Measurements from ENCODE around the gene CST5. TPM values are rescaled to one million over a fixed set of nuclear protein-coding genes. Genes with fewer than 3 reads are reported as not detected.
A peak's percentile ranks its signal among the peaks of the same experiment; 100 is the strongest.

CST5 gene
- polyA plus RNA-seq (2013) = not detected

DNA sequence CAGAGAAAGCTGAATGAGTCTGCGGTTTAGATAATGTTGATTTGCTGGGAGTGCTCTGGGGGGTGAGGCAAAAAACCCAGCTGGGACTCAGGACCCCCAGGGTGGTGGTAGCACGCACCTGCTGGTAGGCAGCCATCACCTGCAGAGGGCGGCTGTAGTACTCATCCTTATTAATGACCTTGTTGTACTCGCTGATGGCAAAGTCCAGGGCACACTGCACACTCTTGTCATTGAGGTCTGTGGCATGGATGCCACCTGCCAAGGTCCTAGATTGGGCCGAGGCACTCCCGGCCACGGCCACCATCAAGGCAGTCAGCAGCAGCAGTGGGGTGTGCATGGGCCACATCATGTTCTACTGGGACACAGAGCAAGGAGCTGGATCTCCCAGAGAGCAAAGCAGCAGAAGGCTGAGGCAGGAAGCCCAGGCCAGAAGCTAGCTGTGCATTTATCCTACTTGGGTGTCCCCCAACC lies at the start of gene CST5:
CST5 (minus strand) TSS at position 421 of the 471 bp plus-strand sequence; CDS start at position 349, 72 bp downstream.
- POLR2A ChIA-PET = no interaction called here
- 97% methylated on average over 7 of the region's 7 CpGs for WGBS (ENCODE audit: insufficient coverage)
- Histone ChIP-seq H3K36me3 (ENCODE audit: control insufficient read depth in 4 of 4, insufficient read depth in 4 of 4, low read length in 3 of 4) (no peaks in the 10 kb centered on the region), H3K27me3 (replicated peaks in 2 of 5; ENCODE audit: control insufficient read depth in 4 of 5, insufficient read depth in 5 of 5, low read length in 4 of 5) (no peaks in the 10 kb centered on the region), H3K9me3 (ENCODE audit: control extremely low read depth in 1 of 5, control insufficient read depth in 4 of 5, insufficient read depth in 2 of 5, low read depth in 1 of 5, low read length in 4 of 5) (no peaks in the 10 kb centered on the region), H3K4me3 (ENCODE audit: control insufficient read depth in 1 of 7, extremely low read depth in 1 of 7, insufficient read depth in 4 of 7, low read depth in 2 of 7, low read length in 6 of 7) (no peak within 1 kb of the TSS), H3K27ac (ENCODE audit: insufficient read depth in 1 of 2, low read depth in 1 of 2, low read length in 2 of 2, poor library complexity in 1 of 2, severe bottlenecking in 2 of 2) (no peak within 1 kb of the TSS), H3K4me1 (ENCODE audit: control extremely low read depth in 1 of 4, control insufficient read depth in 4 of 4, insufficient read depth in 4 of 4, low read length in 3 of 4) (peaks cover 0 to 8% (median 0%) of the 10 kb centered on the region in 4 experiments)
- CTCF ChIA-PET = no interaction called here
- no peak for DNase-seq

DNA sequence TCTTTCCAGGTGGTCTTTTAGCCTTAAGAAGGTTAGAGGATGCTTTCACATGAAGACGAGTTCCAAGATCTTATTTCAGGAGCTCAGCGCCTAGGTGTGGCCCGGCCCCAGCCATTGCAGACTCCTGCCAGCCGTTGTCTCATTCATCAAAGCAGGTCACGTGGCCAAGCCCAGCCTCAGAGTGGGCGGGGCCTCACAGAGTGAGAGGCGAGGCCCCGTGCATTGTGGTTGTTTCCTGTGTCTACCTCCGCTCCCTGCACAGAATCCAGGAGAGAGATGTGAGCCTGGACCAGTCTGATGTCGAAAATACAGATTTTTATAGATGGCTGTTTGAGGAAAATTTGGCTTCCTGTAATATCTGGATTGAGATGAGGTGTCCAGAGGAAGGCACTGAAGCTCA lies 49.2 kb upstream of the CST5 start:
- ChIA-PET POLR2A (no interaction called here), CTCF (interaction anchor here (5.5 kb wide), 1 partner anchor 9 kb away, joined by 21 read pairs; no protein-coding TSS in a partner anchor)
- no peak for DNase-seq
- Histone ChIP-seq H3K27ac (ENCODE audit: insufficient read depth in 1 of 2, low read depth in 1 of 2, low read length in 2 of 2, poor library complexity in 1 of 2, severe bottlenecking in 2 of 2) (no peak overlapping the region), H3K9me3 (ENCODE audit: control extremely low read depth in 1 of 5, control insufficient read depth in 4 of 5, insufficient read depth in 2 of 5, low read depth in 1 of 5, low read length in 4 of 5) (peaks cover 0 to 7% (median 0%) of the 10 kb centered on the region in 5 experiments), H3K36me3 (ENCODE audit: control insufficient read depth in 4 of 4, insufficient read depth in 4 of 4, low read length in 3 of 4) (no peaks in the 10 kb centered on the region), H3K4me1 (ENCODE audit: control extremely low read depth in 1 of 4, control insufficient read depth in 4 of 4, insufficient read depth in 4 of 4, low read length in 3 of 4) (no peaks in the 10 kb centered on the region), H3K4me3 (ENCODE audit: control insufficient read depth in 1 of 7, extremely low read depth in 1 of 7, insufficient read depth in 4 of 7, low read depth in 2 of 7, low read length in 6 of 7) (no peak overlapping the region), H3K27me3 (replicated peaks in 2 of 5; ENCODE audit: control insufficient read depth in 4 of 5, insufficient read depth in 5 of 5, low read length in 4 of 5) (peaks cover 0 to 4% (median 0%) of the 10 kb centered on the region in 5 experiments)
- 71% methylated on average over 9 of the region's 10 CpGs for WGBS (ENCODE audit: insufficient coverage)

- WGBS (ENCODE audit: insufficient coverage) = 98% methylated on average over 8 of the region's 9 CpGs
These were observed 48.8 kb upstream of the CST5 start for GRCh38 chr20:23928353-23928752.

GRCh38 chr20:23926944-23927872 lies 47.7 kb upstream of the CST5 start:
- POLR2A ChIA-PET = no interaction called here

More at GRCh38 chr20:23928353-23928752, 48.8 kb upstream of the CST5 start:
- ChIA-PET CTCF (interaction anchor here (5.5 kb wide), 1 partner anchor 9 kb away, joined by 21 read pairs; no protein-coding TSS in a partner anchor), POLR2A (no interaction called here)
- Histone ChIP-seq H3K27me3 (replicated peaks in 2 of 5; ENCODE audit: control insufficient read depth in 4 of 5, insufficient read depth in 5 of 5, low read length in 4 of 5) (peaks cover 0 to 4% (median 0%) of the 10 kb centered on the region in 5 experiments), H3K27ac (ENCODE audit: insufficient read depth in 1 of 2, low read depth in 1 of 2, low read length in 2 of 2, poor library complexity in 1 of 2, severe bottlenecking in 2 of 2) (no peak overlapping the region), H3K36me3 (ENCODE audit: control insufficient read depth in 4 of 4, insufficient read depth in 4 of 4, low read length in 3 of 4) (no peaks in the 10 kb centered on the region), H3K9me3 (ENCODE audit: control extremely low read depth in 1 of 5, control insufficient read depth in 4 of 5, insufficient read depth in 2 of 5, low read depth in 1 of 5, low read length in 4 of 5) (peaks cover 0 to 7% (median 0%) of the 10 kb centered on the region in 5 experiments), H3K4me1 (ENCODE audit: control extremely low read depth in 1 of 4, control insufficient read depth in 4 of 4, insufficient read depth in 4 of 4, low read length in 3 of 4) (no peaks in the 10 kb centered on the region), H3K4me3 (ENCODE audit: control insufficient read depth in 1 of 7, extremely low read depth in 1 of 7, insufficient read depth in 4 of 7, low read depth in 2 of 7, low read length in 6 of 7) (no peak overlapping the region)
- no peak for DNase-seq

GRCh38 chr20:23926526-23926880 lies 47.0 kb upstream of the CST5 start:
- peaks cover 0 to 6% (median 0%) of the 10 kb centered on the region in 5 experiments for H3K27me3 ChIP-seq (replicated peaks in 2 of 5; ENCODE audit: control insufficient read depth in 4 of 5, insufficient read depth in 5 of 5, low read length in 4 of 5)
- no peak overlapping the region for H3K27ac ChIP-seq (ENCODE audit: insufficient read depth in 1 of 2, low read depth in 1 of 2, low read length in 2 of 2, poor library complexity in 1 of 2, severe bottlenecking in 2 of 2)
- H3K4me3 ChIP-seq (ENCODE audit: control insufficient read depth in 1 of 7, extremely low read depth in 1 of 7, insufficient read depth in 4 of 7, low read depth in 2 of 7, low read length in 6 of 7) = no peak overlapping the region
- ChIA-PET CTCF (interaction anchor here (5.5 kb wide), 1 partner anchor 11 kb away, joined by 21 read pairs; no protein-coding TSS in a partner anchor), POLR2A (no interaction called here)
- peak in 1 of 3 donors; percentile 7 for DNase-seq
- peaks cover 0 to 7% (median 0%) of the 10 kb centered on the region in 5 experiments for H3K9me3 ChIP-seq (ENCODE audit: control extremely low read depth in 1 of 5, control insufficient read depth in 4 of 5, insufficient read depth in 2 of 5, low read depth in 1 of 5, low read length in 4 of 5)
- no peaks in the 10 kb centered on the region for H3K4me1 ChIP-seq (ENCODE audit: control extremely low read depth in 1 of 4, control insufficient read depth in 4 of 4, insufficient read depth in 4 of 4, low read length in 3 of 4)
- no peaks in the 10 kb centered on the region for H3K36me3 ChIP-seq (ENCODE audit: control insufficient read depth in 4 of 4, insufficient read depth in 4 of 4, low read length in 3 of 4)
- WGBS (ENCODE audit: insufficient coverage) = 60% methylated on average over 2 of the region's 2 CpGs

More at GRCh38 chr20:23926944-23927872, 47.7 kb upstream of the CST5 start:
- Histone ChIP-seq H3K36me3 (ENCODE audit: control insufficient read depth in 4 of 4, insufficient read depth in 4 of 4, low read length in 3 of 4) (no peaks in the 10 kb centered on the region), H3K4me1 (ENCODE audit: control extremely low read depth in 1 of 4, control insufficient read depth in 4 of 4, insufficient read depth in 4 of 4, low read length in 3 of 4) (no peaks in the 10 kb centered on the region), H3K27ac (ENCODE audit: insufficient read depth in 1 of 2, low read depth in 1 of 2, low read length in 2 of 2, poor library complexity in 1 of 2, severe bottlenecking in 2 of 2) (no peak overlapping the region), H3K27me3 (replicated peaks in 2 of 5; ENCODE audit: control insufficient read depth in 4 of 5, insufficient read depth in 5 of 5, low read length in 4 of 5) (peaks cover 0 to 4% (median 0%) of the 10 kb centered on the region in 5 experiments), H3K4me3 (ENCODE audit: control insufficient read depth in 1 of 7, extremely low read depth in 1 of 7, insufficient read depth in 4 of 7, low read depth in 2 of 7, low read length in 6 of 7) (no peak overlapping the region), H3K9me3 (ENCODE audit: control extremely low read depth in 1 of 5, control insufficient read depth in 4 of 5, insufficient read depth in 2 of 5, low read depth in 1 of 5, low read length in 4 of 5) (peaks cover 0 to 7% (median 0%) of the 10 kb centered on the region in 5 experiments)
- no peak for DNase-seq
- CTCF ChIA-PET = interaction anchor here (5.5 kb wide), 1 partner anchor 10 kb away, joined by 21 read pairs; no protein-coding TSS in a partner anchor
- 0% methylated on average over 1 of the region's 3 CpGs for WGBS (ENCODE audit: insufficient coverage)

DNA sequence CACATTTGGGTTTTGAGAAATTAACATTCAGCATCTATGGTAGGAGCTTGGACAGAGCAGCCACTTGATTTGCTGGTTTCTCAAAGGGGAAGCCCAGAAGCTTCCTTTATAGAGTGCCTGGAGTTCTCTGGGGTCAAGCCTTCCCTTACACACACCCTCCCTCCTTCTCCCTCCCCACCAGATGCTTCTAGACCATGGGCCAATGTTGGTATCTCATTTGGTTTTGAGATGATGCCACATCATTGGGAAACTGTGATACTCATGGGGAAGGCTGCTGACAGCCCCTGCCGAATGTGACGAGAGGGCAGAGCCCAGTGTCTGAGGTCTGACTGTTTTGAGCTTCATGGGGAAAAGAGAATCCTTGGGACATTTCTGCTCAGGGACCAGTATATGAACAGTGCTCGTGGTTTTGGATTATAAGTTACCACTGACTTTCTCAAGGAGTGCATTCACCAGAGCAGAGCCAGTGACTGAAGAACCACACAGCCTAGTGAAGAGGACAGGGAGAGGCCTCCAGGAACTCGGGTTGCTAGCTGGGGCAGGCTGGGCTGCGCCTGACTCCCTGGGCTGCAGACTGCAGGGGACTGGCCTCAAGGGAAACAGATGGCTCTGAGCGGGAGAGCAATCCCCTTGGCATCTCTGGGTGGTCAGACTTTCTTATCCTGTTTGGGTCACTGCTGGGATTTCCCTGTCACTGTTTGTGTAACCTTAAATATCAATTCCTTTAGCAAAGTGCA lies 46.4 kb upstream of the CST5 start:
- no peak for DNase-seq
- peaks cover 0 to 6% (median 0%) of the 10 kb centered on the region in 5 experiments for H3K27me3 ChIP-seq (replicated peaks in 2 of 5; ENCODE audit: control insufficient read depth in 4 of 5, insufficient read depth in 5 of 5, low read length in 4 of 5)
- no peaks in the 10 kb centered on the region for H3K4me1 ChIP-seq (ENCODE audit: control extremely low read depth in 1 of 4, control insufficient read depth in 4 of 4, insufficient read depth in 4 of 4, low read length in 3 of 4)
- H3K27ac ChIP-seq (ENCODE audit: insufficient read depth in 1 of 2, low read depth in 1 of 2, low read length in 2 of 2, poor library complexity in 1 of 2, severe bottlenecking in 2 of 2) = no peak overlapping the region
- no peaks in the 10 kb centered on the region for H3K36me3 ChIP-seq (ENCODE audit: control insufficient read depth in 4 of 4, insufficient read depth in 4 of 4, low read length in 3 of 4)
- ChIA-PET POLR2A (no interaction called here), CTCF (interaction anchor here (1.2 to 5.5 kb wide), 2 partner anchors 11 kb away, joined by 3 to 21 read pairs; no protein-coding TSS in a partner anchor)
- H3K9me3 ChIP-seq (ENCODE audit: control extremely low read depth in 1 of 5, control insufficient read depth in 4 of 5, insufficient read depth in 2 of 5, low read depth in 1 of 5, low read length in 4 of 5) = peaks cover 0 to 7% (median 0%) of the 10 kb centered on the region in 5 experiments
- no peak overlapping the region for H3K4me3 ChIP-seq (ENCODE audit: control insufficient read depth in 1 of 7, extremely low read depth in 1 of 7, insufficient read depth in 4 of 7, low read depth in 2 of 7, low read length in 6 of 7)
- WGBS (ENCODE audit: insufficient coverage) = 98% methylated on average over 6 of the region's 6 CpGs
